ENCODE results near the gene DHRS11. TPM values are rescaled to one million over a fixed set of nuclear protein-coding genes. Genes with fewer than 3 reads are reported as not detected.

DHRS11 gene
- total and polyA plus RNA-seq, 2 of the 8 experiments (the other 6 are each of a cell fraction or from before 2014, with no cell fraction given): 29.5 to 63.3 TPM

DNA sequence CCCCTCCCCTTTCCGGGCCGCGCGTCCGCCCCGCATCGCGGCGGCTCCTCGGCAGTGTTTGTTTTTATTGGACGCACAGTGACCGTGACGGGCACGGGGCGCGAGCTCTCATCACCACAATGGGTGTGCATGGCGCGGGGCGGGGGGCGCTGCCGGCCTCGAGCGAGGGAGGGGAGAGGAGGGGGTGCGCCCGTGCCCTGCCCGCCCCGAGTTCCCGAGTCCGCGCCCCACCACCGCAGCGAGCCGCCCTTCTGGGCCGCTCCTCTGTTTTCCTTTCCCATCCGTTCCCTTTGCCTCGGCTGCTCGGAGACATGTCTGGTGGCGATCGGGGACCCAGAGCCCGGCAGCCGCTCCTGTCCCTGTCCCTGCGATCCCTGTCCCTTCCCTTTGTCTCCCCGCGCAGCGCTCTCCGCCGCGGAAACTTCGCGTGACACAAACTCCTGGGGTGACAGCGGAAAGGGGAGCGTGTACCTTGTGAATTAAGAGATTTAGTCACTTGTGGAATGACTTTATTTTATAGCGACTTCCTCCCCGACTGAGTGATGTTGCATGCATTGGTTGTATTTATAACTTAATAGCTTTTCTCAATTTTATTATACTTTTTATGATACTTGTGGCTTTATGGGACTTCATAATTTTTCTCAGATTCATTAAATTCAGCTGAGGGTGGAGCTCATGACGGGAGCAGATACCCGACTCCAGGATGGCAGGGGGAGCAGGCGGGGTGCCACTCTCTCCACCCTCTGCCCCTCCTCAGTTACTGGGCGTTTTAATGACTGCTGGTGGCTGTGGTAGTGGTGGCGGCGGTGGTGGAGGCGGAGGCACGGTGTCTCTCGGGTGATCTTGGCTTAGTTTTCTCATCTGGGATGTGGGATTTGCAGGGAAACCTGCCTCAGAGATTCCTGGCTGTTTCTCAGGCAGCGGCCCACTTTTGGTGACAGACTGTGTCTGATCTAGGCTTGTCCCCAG is 50.5 kb downstream of the DHRS11 start (continued):
- TF ChIP-seq, protein P1, sequence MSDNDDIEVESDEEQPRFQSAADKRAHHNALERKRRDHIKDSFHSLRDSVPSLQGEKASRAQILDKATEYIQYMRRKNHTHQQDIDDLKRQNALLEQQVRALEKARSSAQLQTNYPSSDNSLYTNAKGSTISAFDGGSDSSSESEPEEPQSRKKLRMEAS (IDR thresholded peaks at IDR 0.05): no peak
- TF ChIP-seq CHD1 (IDR thresholded peaks at IDR 0.05; ENCODE audit: low read depth, low read length): no peak
- TF ChIP-seq TEAD4 (IDR thresholded peaks at IDR 0.05; ENCODE audit: low read depth, low read length): no peak
- TF ChIP-seq ZNF274 (IDR thresholded peaks at IDR 0.05; ENCODE audit: borderline replicate concordance, extremely low read depth, low read length): no peak
- TF ChIP-seq RNF2 (IDR thresholded peaks at IDR 0.05; ENCODE audit: borderline replicate concordance, low read depth, low read length, missing control alignments, poor library complexity, severe bottlenecking): peak; percentile 49
- TF ChIP-seq EZH2 (IDR thresholded peaks at IDR 0.05; ENCODE audit: low read depth, low read length, severe bottlenecking): peak; percentile 53
- TF ChIP-seq HDAC2 (IDR thresholded peaks at IDR 0.05; ENCODE audit: borderline replicate concordance in 1 of 2, low read depth in 2 of 2, low read length in 2 of 2): no peak
- no peak for TF ChIP-seq JUN (IDR thresholded peaks at IDR 0.05; ENCODE audit: low read depth, low read length)
- TF ChIP-seq RAD21 (IDR thresholded peaks at IDR 0.05 in 1 of 2, conservative IDR thresholded peaks at IDR 0.05 in 1 of 2; ENCODE audit: low read depth in 2 of 2, low read length in 2 of 2): no peak
- TF ChIP-seq BRCA1 (IDR thresholded peaks at IDR 0.05; ENCODE audit: low read depth, low read length): no peak
